GM18519 (cell line): ENCODE measurements around the gene GPR37L1.
"Not testable (repeated sequence)": the region's sequence is repeated elsewhere in the genome, so short reads cannot be mapped to it uniquely, and the experiment has no call there.

ENCODE experiments used
- ATAC-seq: cut with Tn5 transposase; IDR thresholded peaks from one replicate; pipeline ENCODE4 v1.9.1; 2021; ENCODE audit warnings: mild to moderate bottlenecking, moderate library complexity; ENCODE audit not compliant: unreplicated experiment, low FRiP score

GPR37L1 gene

DNA sequence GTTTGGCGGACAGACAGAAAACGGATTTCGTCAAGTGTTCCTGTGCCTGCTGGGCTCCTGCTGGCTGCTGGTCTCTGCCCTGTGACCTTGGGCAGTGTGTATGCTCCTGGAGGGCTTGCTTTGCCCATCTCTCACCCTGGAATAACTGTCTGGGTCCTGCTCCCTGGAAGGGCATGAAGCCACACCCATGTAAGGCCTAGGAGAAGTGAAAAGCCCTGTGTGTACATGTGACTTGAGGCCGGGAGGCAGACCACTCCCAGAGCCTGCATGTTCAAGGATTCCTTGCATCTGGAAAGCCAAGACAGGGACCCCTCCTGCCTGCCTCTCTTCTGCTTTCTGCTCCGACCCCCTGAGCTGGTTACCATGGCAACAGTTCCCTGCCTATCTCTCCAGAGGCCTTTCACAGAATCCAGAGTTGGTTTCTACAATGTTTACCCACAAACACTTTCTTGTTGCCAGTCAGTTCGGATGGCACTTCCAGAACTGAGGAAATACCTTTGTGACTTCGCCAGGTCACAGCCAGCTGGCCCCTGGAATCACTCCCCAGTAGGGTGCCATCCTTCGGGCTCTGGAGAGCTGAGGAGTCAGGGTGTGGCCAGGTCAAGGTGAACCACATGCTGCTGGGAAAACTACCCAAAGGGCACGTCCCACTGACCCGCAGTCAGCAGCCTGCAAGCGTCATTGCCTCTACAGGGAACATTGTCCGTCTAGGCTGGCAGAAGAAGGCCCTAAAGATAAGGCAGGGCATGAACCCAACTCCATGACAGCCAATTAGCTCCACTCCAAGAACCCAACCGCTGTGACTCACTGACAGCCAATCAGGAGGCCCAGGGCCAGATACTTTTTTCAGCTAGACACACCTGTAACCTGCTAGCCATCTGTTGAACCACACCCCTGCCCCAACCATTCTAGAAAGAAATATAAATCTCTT lies 14.7 kb upstream of the GPR37L1 start:
- no peak for ATAC-seq

GRCh38 chr1:202110977-202111376 lies 11.7 kb upstream of the GPR37L1 start:
- no peak for ATAC-seq

- ATAC-seq, result not testable (repeated sequence)
These were observed 11.1 kb upstream of the GPR37L1 start for GRCh38 chr1:202111589-202111988.

GRCh38 chr1:202112859-202113689 lies 9.6 kb upstream of the GPR37L1 start:
- no peak for ATAC-seq

DNA sequence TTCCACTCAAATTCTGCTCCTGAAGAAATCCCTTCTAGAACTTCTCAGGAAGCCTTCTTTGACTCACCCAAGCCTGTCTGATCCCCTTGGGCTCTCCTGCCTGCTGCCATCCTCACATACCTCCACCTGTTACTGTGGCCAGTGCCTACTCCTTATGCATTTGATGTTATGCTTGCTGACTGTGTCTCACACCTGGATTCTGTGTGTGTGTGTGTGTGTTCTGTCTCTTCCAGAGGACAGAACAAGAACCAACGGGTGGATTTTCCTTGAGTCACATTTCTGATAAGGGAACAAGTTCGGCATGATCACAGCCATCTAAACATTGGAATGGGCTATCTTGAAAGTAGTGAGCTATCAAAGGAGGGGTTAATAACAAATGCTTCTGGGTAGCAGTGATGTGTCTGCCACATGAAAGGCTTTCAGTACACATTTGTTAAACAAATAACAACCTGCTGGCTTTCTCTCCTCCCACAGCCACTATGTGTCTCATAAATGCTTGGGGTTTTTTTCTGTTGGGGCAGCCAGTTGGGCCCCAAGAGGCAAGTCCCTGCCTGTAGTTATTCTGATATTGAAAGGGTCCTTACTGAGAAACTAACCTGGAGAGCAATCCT lies 8.9 kb upstream of the GPR37L1 start:
- ATAC-seq, result no peak

- no peak for ATAC-seq
These were observed 6.4 kb upstream of the GPR37L1 start for GRCh38 chr1:202116287-202116686.

DNA sequence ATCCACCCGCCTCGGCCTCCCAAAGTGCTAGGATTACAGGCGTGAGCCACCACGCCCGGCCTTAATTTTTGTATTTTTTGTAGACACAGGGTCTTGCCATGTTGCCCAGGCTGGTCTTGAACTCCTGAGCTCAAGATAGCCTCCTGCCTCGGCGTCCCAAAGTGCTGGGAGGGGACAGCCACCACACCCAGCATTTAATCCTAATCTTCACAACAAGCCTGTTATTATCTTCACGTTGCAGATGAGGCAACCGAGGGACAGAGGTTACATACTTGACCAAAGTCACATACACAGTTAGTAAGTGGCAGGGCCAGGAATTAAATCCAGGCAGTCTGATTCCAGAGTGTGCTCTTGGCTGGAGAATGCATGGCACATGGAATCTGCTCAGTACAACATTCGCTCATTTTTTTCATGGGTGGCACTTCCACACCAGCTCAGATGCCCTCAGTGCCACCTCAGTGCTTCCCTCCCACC lies 4.8 kb upstream of the GPR37L1 start:
- no peak for ATAC-seq

GRCh38 chr1:202121006-202121405 lies 1.7 kb upstream of the GPR37L1 start:
- ATAC-seq, result no peak

- ATAC-seq, result no peak
These were observed 658 bp downstream of the GPR37L1 start for GRCh38 chr1:202123336-202123813.

GRCh38 chr1:202124142-202124541 lies 1.4 kb downstream of the GPR37L1 start:
- ATAC-seq, result no peak

DNA sequence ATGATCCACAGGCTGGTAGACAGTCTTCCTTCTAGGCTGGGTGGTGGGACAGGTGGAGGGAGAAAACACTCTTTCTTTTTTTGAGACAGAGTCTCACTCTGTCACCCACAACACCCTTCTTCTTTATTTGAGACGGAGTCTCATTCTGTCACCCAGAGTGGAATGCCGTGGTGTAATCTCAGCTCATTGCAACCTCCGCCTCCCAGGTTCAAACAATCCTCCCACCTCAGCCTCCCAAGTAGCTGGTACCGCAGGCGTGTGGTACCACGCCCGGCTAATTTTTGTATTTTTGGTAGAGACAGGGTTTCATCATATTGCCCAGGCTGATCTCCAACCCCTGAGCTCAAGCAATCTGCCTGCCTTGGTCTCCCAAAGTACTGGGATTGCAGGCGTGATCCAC lies 2.9 kb downstream of the GPR37L1 start:
- ATAC-seq, result no peak

- ATAC-seq, result no peak
These were observed 3.7 kb downstream of the GPR37L1 start for GRCh38 chr1:202126426-202126825.

- no peak for ATAC-seq
These were observed 4.3 kb downstream of the GPR37L1 start for GRCh38 chr1:202127061-202127460.

- ATAC-seq, result no peak
These were observed 5.3 kb downstream of the GPR37L1 start for GRCh38 chr1:202127836-202128622.

DNA sequence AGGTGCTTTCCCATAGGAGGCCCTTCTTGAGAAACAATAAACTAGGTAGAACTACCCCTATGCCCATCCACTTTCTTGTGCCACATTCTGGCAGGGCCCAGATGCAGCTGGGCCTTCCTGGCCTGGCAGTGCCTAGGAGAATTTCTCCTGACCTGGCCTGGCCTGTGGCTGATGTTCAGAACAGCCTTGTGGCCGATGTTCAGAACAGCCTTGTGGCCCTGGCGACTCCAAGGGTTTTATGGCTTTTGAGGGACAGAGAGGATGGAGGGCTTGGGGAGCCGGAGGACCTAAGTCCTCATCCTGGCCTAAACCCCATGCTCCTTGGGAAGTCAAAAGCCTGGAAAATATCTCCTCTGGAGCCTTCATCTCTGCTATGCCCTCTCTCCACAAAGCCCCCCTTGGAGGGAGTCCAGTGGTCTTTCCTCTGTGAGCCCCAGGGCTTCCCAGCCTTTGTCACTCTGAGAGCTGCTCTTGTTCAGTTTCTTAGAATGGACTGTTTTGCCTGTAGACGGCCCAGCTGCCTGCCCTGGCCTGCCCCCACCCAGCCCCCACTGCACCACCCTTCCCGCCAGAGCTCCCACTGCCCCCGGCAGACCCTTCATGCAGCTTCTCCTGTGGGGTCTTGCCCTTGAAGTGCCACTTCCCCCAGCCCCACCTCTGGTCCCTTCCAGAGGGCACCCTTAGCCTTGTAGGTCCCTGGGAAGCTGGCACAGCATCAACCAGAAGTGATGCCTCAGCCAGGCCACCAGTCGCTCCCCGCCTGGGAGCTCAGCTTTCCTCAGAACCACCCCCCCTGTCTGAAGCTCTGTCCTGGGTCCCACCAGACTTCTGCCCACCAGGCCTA lies 7.0 kb downstream of the GPR37L1 start:
- ATAC-seq, result no peak

DNA sequence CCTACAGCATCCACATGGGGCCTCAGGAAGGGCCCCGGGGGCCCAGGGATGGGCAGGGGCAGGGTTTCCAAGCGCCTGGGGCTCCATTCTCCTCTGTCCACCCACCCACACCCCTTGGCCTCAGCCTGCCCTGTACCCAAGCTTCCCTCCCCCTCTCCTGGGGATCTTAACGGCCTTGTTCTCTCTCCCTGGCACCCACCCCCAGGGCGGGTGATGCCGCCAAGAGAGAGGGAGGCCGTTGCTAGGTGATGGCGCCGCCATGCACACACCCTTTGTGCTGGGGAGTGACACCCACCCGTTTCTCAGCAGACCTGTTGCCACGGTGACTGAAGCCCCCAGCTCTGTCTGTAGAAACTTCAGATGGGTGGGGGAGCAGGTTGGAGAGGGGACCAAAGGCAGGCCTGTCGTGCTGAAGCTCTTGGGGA lies 7.6 kb downstream of the GPR37L1 start:
- ATAC-seq, result no peak

DNA sequence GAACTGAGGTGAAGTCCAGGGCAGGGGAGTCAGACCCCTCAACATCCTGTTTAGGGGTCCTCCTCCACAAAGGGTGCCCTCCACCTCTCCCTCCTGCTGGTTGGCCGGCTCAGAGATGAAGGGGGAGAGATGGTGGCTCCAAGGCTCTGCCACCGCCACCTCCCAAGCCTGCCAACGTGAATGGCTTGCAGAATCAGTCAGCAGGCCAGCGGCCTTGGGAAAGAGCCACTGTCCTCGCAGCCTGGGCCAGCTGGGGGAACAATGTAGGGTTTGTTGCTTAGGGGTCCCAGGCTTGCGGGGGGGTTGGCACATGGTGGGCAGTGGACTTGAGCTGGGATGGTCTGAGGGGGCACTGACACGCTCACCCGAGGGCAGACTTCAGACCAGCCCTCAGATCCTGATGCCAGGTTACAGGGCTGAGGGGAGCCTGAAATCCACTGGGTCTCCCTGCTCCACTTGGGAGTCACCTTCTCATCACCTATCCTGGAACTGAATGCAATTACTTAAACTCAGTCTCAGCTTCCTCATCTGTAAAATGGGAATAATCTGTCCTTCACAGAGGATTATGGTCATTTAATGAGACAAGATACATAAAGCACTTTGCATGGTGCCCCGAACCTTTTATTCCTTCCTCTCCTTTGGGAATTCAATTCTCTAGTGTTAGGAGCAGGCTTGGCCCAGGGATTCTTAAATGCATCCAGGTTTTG lies 8.3 kb downstream of the GPR37L1 start:
- no peak for ATAC-seq
